Effector CD8-positive, alpha-beta T cell (primary cell): Measurements from ENCODE around the gene DYRK1A.
"Not testable (repeated sequence)": the region's sequence is repeated elsewhere in the genome, so short reads cannot be mapped to it uniquely, and the experiment has no call there.

Source experiments
- DNase-seq: peaks from one replicate; lab custom pipeline; 2025; lab: John Stamatoyannopoulos, UW

Gene DYRK1A

GRCh38 chr21:37484535-37485474 is 118.2 kb downstream of the DYRK1A start:
- no peak for DNase-seq

- DNase-seq = no peak
Measured at GRCh38 chr21:37489553-37489952, 123.0 kb downstream of the DYRK1A start.

- no peak for DNase-seq
Measured at GRCh38 chr21:37490084-37490483, 123.5 kb downstream of the DYRK1A start.

GRCh38 chr21:37496972-37497371 is 130.4 kb downstream of the DYRK1A start:
- no peak for DNase-seq

DNA sequence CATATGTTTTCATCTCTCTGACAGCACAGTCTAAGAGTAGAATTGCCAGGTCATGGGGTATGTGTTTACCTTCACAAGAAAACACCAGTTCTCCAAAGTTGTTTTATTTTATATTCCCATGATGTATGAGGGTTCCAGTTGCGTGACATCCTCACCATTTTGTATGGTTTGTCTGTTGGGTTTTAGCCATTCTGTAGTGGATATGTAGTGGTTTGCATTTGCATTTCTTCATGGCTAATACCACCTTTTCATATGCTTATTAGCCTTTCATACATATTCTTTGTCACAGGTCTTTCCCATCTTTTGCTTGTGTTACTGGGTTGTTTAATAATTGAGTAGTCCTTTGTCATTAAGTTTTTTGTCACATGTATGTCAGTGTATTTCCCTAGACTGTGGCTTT is 132.1 kb downstream of the DYRK1A start:
- no peak for DNase-seq

DNA sequence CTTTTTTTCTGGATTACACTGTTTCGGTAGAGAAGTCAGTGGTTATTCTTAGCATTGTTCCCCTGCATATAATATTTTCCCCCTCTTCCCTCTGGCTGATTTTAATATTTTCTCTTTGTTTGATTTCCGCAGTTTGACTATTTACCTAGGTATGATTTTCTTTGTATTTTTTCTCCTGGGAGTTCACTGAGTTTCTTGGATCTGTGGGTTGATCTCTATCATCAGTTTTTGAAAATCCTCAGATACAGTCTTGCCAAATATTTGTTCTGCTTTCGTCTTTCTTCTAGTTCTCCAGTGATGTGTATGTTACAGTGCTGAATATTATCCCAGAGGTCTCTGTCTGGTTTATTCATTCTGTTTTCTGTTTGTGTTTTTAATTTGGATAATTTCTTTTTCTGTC is 136.4 kb downstream of the DYRK1A start:
- no peak for DNase-seq

DNA sequence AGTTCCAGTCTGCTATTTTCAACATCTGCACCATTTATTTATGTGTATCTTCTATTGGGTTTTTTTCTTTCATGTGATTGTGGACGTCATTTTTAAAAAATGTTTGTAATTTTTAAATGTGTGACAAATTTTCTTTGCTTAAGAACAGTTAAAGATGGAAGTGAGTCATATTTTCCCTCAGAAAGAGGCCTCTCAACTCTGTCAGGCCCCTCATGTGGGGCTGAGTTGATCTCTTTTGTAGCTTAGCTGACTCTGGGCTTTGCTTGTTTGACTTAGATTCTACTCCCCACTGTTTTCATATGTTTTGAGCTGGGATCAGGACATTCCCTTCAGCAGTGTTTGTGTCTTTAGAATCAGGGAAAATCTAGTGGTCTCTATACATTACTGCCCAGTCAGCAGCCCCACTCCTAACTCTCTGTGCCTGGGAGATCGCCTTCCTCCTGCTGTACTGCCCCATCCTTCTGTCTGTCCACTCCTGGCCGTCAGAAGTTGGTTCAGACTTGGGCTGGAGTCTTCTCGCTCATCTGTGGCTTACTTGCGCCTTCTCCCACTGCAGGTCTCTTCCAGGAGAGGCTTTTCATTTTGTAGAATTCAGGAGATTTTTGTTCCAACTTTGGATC is 137.4 kb downstream of the DYRK1A start:
- no peak for DNase-seq

DNA sequence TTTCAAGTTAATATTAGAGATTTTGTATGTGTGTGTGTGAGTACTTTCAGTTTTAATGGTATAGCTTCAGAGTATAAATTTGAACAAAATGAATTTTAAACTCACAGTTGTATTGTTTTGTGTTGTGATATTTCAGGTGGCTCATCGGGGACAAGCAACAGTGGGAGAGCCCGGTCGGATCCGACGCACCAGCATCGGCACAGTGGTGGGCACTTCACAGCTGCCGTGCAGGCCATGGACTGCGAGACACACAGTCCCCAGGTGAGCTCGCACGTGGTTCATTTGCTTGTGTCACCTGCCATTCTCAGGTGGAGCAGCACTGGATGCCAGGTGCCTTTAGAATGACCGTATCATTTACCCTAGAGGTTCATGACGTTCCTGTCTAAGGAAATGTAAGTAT is 139.4 kb downstream of the DYRK1A start:
- no peak for DNase-seq

GRCh38 chr21:37507716-37508115 is 141.1 kb downstream of the DYRK1A start:
- no peak for DNase-seq

DNA sequence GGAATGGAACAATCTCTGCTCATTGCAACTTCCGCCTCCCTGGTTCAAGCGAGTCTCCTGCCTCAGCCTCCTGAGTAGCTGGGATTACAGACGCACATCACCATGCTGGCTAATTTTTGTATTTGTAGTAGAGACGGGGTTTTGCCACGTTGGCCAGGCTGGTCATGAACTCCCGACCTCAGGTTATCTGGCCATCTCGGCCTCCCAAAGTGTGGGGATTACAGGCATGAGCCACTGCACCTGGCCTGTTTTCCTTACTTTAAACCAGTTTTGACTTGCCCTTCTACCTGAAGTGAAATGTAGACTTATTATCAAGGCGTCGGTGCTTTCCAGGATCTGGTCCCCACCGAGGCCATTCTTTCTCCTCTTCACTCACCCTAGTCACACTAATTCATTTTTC is 141.8 kb downstream of the DYRK1A start:
- no peak for DNase-seq

DNA sequence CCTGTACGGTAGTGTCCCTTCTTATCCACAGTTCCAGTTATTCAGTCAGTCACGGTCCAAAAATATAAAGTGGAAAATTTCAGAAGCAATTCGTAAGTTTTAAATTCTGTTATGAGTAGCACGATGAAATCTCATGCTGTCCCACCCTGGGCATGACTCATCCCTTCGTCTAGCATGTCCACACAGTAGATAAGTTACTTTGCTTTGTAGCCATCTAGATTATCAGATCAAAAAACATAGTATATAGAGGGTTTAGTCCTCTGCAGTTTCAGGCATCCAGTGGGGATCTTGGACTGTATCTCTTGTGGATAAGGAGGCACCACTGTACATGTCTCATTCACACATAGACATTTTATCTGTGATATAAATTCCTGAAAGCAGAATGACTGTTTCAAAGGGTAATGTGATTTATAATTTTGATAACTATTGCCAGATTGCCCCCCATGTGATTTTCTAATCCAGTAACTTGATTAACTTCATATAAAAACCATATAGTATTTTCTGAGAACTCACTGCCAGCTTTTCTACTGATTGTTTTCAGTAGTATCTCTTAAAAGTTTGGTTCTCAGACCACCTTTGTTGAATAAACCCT is 143.3 kb downstream of the DYRK1A start:
- no peak for DNase-seq

- DNase-seq = no peak
Measured at GRCh38 chr21:37511848-37512247, 145.3 kb downstream of the DYRK1A start.

DNA sequence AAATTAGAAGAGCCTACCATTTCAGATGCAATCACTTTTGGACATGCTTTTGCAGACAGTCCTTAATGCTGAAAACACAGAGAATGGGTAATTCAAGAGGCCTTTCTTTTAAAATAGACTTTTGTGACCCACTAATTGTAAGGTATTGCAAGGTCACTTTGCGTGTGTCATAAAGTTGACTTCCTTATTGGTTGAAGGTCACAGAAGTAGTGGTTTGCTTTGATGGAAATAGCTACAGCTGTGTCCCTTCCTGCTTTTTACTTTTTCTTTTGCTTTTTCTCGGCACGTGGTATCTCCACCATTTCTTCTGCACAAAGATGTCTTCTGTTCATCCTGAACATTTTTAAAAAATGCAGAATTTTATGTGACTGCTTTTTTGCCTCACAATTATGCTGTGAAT is 146.8 kb downstream of the DYRK1A start:
- no peak for DNase-seq

- DNase-seq = no peak
Measured at GRCh38 chr21:37514038-37514667, 147.6 kb downstream of the DYRK1A start.

- DNase-seq = no peak
Measured at GRCh38 chr21:37516998-37517397, 150.4 kb downstream of the DYRK1A start.

DNA sequence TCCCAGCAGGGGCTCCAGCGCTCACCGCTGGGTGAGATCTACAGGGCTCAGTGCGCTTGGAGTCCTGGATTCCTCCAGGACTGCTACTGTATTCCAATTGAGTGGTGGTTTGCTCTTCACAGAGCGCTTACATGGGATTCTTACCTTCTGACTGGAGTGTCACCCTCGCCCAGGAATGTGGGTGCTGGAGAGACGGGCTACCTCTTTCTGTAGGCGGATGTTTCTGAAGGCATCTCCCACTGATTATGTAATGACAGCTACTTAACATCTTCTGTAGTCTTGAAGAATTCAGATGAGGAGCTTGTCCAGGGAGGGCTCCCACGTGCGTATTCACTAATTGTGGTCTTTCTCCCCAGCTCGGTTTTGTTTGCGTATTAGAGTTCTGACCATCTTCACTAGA is 154.2 kb downstream of the DYRK1A start:
- no peak for DNase-seq

- no peak for DNase-seq
Measured at GRCh38 chr21:37521658-37522057, 155.1 kb downstream of the DYRK1A start.

GRCh38 chr21:37522641-37523295 is 156.2 kb downstream of the DYRK1A start:
- DNase-seq = no peak

- DNase-seq = not testable (repeated sequence)
Measured at GRCh38 chr21:37524944-37525343, 158.4 kb downstream of the DYRK1A start.

DNA sequence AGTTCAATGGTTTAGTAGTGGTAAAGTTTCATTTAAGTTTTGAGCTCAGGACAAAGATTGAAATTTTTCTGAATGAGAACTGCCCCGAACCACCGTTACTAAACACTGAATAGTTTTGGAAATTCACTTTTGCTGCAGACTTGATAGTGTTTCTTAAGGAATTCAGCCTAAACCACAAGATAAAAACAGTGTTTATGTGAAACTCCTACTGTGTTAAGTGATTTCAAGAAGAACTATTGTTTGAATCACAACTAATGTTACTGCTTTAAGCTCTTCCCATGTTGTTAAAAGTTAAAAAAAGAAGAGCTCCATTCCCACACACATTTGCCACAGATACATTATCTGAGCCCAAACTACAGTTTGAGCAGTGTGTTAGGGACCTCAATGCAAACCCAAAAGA is 159.2 kb downstream of the DYRK1A start:
- no peak for DNase-seq

GRCh38 chr21:37527103-37527502 is 160.5 kb downstream of the DYRK1A start:
- DNase-seq = no peak

DNA sequence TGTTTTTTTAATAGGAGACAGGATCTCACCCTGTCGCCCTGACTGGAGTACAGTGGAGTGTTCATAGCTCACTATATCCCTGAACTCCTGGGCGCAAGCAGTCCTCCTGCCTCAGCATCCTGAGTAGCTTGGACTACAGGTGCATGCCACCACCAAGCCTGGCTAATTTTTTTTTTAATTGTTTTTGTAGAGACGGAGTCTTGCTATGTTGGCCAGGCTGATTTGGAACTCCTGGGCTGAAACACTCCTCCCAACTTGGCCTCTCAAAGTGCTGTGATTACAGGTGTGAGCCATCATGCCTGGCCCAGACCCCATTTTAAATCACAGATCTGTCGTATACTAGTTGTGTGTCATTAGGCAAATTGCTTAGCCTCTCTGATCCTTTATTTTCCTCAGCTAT is 161.1 kb downstream of the DYRK1A start:
- no peak for DNase-seq
